SK-N-MC (cell line): ENCODE results near the gene IL36B.

ENCODE experiments used
- DNase-seq: peaks from one replicate; pipeline ENCODE4 v3.0.0-alpha.2; 2011; ENCODE audit warnings: low read depth, low spot score
- H3K27ac ChIP-seq: fragments of 200-600 bp; sonication (generic); 2 replicates; pipeline ENCODE4 v1.5.1; 2016; ENCODE audit warnings: mixed run types
- H3K36me3 ChIP-seq: fragments of 200-600 bp; sonication (generic); 2 replicates; pipeline ENCODE4 v1.6.1; 2017; ENCODE audit warnings: antibody characterized with exemption, low read length, mixed read lengths; ENCODE audit not compliant: insufficient read depth
- H3K4me3 ChIP-seq: fragments of 200-600 bp; sonication (generic); 2 replicates; pipeline ENCODE4 v1.5.1; 2016
- H3K9ac ChIP-seq: fragments of 200-600 bp; sonication (generic); 2 replicates; pipeline ENCODE4 v1.8.0; 2017; ENCODE audit warnings: mixed run types, mixed read lengths; ENCODE audit not compliant: insufficient read length
- H3K9me3 ChIP-seq: fragments of 200-600 bp; sonication (generic); 2 replicates; pipeline ENCODE4 v1.6.1; 2017; ENCODE audit warnings: low read depth, mild to moderate bottlenecking, antibody characterized with exemption, low read length, moderate library complexity, mixed read lengths
- EZH2 ChIP-seq: fragments of 200-600 bp; sonication (generic); IDR thresholded peaks from one replicate; pipeline ENCODE4 v1.6.1; 2017; ENCODE audit warnings: antibody characterized with exemption
- FOXP2 ChIP-seq: optimal IDR thresholded peaks from 2 replicates; pipeline ENCODE3; 2011; ENCODE audit warnings: mild to moderate bottlenecking, moderate library complexity; ENCODE audit not compliant: insufficient read depth; ENCODE audit errors: extremely low read length, control extremely low read depth
- POLR2AphosphoS5 ChIP-seq: IDR thresholded peaks from 2 replicates; pipeline ENCODE4 v1.6.1; 2012; ENCODE audit warnings: mild to moderate bottlenecking, low read depth, low read length, borderline replicate concordance

The IL36B gene

GRCh38 chr2:113078350-113078839 is 25.7 kb upstream of the IL36B start:
- H3K9ac ChIP-seq, result no peak overlapping the region
- H3K9me3 ChIP-seq, result no peaks in the 10 kb centered on the region
- H3K27ac ChIP-seq, result no peak overlapping the region
- no peak overlapping the region for H3K4me3 ChIP-seq
- TF ChIP-seq FOXP2 (no peak), POLR2AphosphoS5 (no peak), EZH2 (no peak)
- no peak for DNase-seq
- H3K36me3 ChIP-seq, result no peaks in the 10 kb centered on the region

GRCh38 chr2:113077921-113078320 is 25.3 kb upstream of the IL36B start:
- Histone ChIP-seq H3K4me3 (no peak overlapping the region), H3K9me3 (no peaks in the 10 kb centered on the region), H3K36me3 (no peaks in the 10 kb centered on the region), H3K9ac (no peak overlapping the region), H3K27ac (no peak overlapping the region)
- DNase-seq, result no peak
- no peak for TF ChIP-seq FOXP2
- no peak for TF ChIP-seq POLR2AphosphoS5
- no peak for TF ChIP-seq EZH2

GRCh38 chr2:113076954-113077669 is 24.4 kb upstream of the IL36B start:
- Histone ChIP-seq H3K27ac (no peak overlapping the region), H3K4me3 (no peak overlapping the region), H3K36me3 (no peaks in the 10 kb centered on the region), H3K9ac (no peak overlapping the region), H3K9me3 (no peaks in the 10 kb centered on the region)
- TF ChIP-seq POLR2AphosphoS5, result no peak
- no peak for TF ChIP-seq EZH2
- no peak for TF ChIP-seq FOXP2
- DNase-seq, result no peak

GRCh38 chr2:113075600-113075999 is 22.9 kb upstream of the IL36B start:
- Histone ChIP-seq H3K27ac (no peak overlapping the region), H3K36me3 (no peaks in the 10 kb centered on the region), H3K9me3 (no peaks in the 10 kb centered on the region), H3K9ac (no peak overlapping the region), H3K4me3 (no peak overlapping the region)
- DNase-seq, result no peak
- TF ChIP-seq EZH2, result no peak
- TF ChIP-seq FOXP2, result no peak
- no peak for TF ChIP-seq POLR2AphosphoS5

- DNase-seq, result no peak
- no peaks in the 10 kb centered on the region for H3K9me3 ChIP-seq
- no peak overlapping the region for H3K4me3 ChIP-seq
- H3K36me3 ChIP-seq, result no peaks in the 10 kb centered on the region
- no peak overlapping the region for H3K27ac ChIP-seq
- H3K9ac ChIP-seq, result no peak overlapping the region
- TF ChIP-seq FOXP2, result no peak
- TF ChIP-seq POLR2AphosphoS5, result no peak
Observed at GRCh38 chr2:113075030-113075429, 22.4 kb upstream of the IL36B start.

GRCh38 chr2:113073325-113073834 is 20.7 kb upstream of the IL36B start:
- no peak for DNase-seq
- TF ChIP-seq POLR2AphosphoS5, result no peak
- TF ChIP-seq FOXP2, result no peak
- no peak for TF ChIP-seq EZH2
- Histone ChIP-seq H3K27ac (no peak overlapping the region), H3K36me3 (no peaks in the 10 kb centered on the region), H3K4me3 (no peak overlapping the region), H3K9me3 (no peaks in the 10 kb centered on the region), H3K9ac (no peak overlapping the region)

GRCh38 chr2:113072584-113072983 is 19.9 kb upstream of the IL36B start:
- TF ChIP-seq POLR2AphosphoS5 (no peak), EZH2 (no peak), FOXP2 (no peak)
- H3K27ac ChIP-seq, result no peak overlapping the region
- no peak overlapping the region for H3K9ac ChIP-seq
- H3K9me3 ChIP-seq, result no peaks in the 10 kb centered on the region
- no peak overlapping the region for H3K4me3 ChIP-seq
- H3K36me3 ChIP-seq, result no peaks in the 10 kb centered on the region
- DNase-seq, result no peak

- no peak for DNase-seq
- Histone ChIP-seq H3K4me3 (no peak overlapping the region), H3K9me3 (no peaks in the 10 kb centered on the region), H3K36me3 (no peaks in the 10 kb centered on the region), H3K27ac (no peak overlapping the region), H3K9ac (no peak overlapping the region)
- TF ChIP-seq EZH2 (no peak), POLR2AphosphoS5 (no peak), FOXP2 (no peak)
Observed at GRCh38 chr2:113070606-113070975, 17.9 kb upstream of the IL36B start.
